CD4-positive, alpha-beta T cell treated with Interleukin-15 for 4 hours (primary cell): ENCODE results near the gene GYS1.
A peak's percentile ranks its signal among the peaks of the same experiment; 100 is the strongest.
"Not testable (repeated sequence)": the region's sequence is repeated elsewhere in the genome, so short reads cannot be mapped to it uniquely, and the experiment has no call there.

Source experiments
- DNase-seq: peaks from one replicate; pipeline ENCODE4 v3.0.0-alpha.2; 2020; ENCODE audit warnings: low spot score

GYS1 gene

DNA sequence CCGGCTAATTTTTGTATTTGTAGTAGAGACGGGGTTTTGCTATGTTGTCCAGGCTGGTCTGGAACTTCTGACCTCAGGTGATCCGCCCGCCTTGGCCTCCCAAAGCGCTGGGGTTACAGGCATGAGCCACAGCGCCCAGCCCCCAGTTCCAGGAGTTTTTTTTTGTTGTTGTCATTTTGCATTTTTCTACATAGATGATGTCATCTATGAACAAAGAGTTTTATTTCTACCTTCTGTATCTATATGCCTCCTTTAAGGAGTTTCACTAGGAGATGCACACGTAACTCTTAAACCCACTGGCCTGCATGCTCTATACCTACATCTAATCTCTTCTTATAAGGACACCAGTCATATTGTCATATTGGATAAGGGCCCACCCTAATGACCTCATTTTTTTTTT is 54.9 kb downstream of the GYS1 start:
- DNase-seq: no peak

DNA sequence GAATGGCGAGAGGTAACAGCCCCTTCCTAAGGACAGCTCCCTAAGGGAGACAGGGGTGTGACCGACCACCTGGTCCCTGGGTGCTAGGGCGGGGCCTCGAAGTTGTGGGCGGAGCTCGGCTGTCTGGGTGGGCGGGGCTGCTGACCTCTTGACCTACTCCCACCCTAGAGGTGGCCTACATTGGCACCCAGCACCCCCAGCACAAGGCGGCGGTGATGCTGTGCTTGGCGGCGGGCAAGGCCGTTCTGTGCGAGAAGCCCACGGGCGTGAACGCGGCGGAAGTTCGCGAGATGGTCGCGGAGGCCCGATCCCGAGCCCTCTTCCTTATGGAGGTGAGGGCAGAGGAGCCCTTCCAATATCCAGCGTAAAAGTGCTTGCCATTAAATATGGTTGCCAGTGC is 57.2 kb downstream of the GYS1 start:
- no peak for DNase-seq

DNA sequence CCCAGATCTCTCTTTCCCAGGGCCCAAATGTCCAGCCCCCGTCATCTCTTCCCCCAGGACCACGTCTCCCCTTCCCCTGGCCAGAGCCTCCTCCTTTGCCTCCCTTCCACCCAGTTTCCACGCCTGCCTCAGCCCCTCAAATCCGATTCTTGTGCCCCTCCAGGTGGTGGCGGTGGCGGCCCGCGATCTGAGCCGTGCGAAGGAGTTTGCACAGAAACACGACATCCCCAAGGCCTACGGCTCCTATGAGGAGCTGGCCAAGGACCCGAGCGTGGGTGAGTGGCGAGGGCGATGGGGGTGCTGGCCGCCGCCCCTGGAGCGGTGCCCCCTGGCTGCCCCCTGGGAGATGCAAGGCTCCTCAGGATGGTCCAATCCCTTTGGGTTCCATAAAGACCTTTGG is 58.3 kb downstream of the GYS1 start:
- no peak for DNase-seq

- peak; percentile 88 for DNase-seq
Observed at GRCh38 chr19:48933382-48933932, 59.7 kb downstream of the GYS1 start, which contains the start of gene DHDH. TSS of gene DHDH (plus strand) at chr19:48933699. CDS start at chr19:48933722, 23 bp downstream.

DNA sequence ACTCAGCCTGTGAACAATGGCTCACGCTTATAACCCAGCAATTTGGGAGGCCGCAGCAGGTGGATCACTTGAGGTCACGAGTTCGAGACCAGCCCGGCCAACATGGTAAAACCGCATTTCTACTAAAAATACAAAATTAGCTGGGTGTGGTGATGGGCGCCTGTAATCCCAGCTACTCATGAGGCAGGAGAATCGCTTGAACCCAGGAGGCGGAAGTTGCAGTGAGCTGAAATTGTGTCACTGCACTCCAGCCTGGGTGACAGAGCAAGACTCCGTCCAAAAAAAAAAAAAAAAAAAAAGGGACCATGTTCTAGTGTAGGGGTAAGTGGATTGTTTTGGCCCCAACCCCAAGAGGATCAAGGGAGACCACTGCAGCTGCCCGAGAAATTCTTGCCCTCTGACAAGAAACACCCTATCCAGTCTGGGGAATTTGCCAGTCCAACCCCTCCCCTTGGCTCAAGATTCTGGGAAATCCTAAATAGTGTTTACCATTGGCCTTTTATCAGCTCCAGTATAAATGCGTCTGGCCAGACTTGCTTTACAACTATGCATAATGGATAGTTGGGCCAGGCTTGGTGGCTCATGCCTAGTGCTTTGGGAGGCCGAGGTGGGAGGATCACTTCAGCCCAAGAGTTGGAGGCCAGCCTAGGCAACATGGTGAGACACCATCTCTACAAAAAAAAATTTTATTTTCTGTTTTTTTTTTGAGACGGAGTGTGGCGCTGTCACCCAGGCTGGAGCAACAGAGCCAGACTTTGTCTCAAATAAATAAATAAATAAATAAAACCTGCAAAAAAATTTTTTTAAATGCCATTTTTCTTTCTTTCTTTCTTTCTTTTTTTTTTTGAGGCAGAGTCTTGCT is 64.7 kb downstream of the GYS1 start:
- DNase-seq: no peak

GRCh38 chr19:48927692-48928091 is 65.4 kb downstream of the GYS1 start:
- not testable (repeated sequence) for DNase-seq

GRCh38 chr19:48926909-48927308 is 66.2 kb downstream of the GYS1 start:
- DNase-seq: peak; percentile 6

DNA sequence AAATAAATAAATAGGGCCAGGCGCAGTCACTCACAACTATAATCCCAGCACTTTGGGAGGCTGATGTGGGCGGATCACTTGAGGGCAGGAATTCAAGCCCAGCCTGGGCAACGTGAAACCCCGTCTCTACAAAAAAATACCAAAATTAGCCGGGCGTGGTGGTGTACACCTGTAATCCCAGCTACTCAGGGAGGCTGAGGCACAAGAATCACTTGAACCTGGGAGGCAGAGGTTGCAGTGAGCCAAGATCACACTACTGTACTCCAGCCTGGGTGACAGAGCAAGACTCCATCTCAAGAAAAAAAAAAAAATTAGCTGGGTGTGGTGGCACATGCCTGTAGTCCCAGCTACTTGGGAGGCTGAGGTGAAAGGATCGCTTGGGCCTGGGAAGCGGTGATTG is 67.2 kb downstream of the GYS1 start:
- DNase-seq: not testable (repeated sequence)

GRCh38 chr19:48925240-48925843 is 67.8 kb downstream of the GYS1 start:
- no peak for DNase-seq

- DNase-seq: no peak
Observed at GRCh38 chr19:48922548-48923490, 70.3 kb downstream of the GYS1 start.

- DNase-seq: no peak
Observed at GRCh38 chr19:48921721-48922500, 71.2 kb downstream of the GYS1 start.

DNA sequence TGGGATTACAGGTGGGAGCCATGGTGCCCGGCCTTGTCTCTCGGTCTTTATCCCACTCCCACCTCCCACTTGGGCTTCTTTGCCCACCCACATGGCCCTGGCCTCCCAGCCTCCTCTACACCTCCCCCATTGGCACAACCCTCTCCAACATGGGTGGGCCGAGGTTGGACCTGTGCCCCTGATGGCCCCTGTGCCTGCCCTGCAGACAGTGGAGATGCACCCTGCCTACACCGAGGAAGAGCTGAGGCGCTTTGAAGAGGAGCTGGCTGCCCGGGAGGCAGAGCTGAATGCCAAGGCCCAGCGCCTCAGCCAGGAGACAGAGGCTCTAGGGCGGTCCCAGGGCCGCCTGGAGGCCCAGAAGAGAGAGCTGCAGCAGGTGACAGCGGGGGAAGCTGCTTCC is 72.2 kb downstream of the GYS1 start:
- DNase-seq: no peak

DNA sequence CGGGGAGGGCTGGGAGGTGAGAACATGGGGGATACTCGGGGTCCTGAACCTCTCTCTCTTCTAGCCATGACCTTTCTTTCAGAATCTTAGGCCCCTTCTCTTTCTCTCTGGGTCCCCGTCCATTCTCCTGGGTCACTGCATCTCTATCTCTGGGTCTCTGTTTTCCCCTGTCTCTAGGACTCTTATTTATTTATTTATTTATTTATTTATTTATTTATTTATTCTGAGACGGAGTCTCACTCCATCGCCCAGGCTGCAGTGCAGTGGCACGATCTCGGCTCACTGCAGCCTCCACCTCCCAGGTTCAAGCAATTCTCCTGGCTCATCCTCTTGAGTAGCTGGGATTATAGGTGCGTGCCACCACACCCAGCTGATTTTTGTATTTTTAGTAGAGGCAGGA is 73.8 kb downstream of the GYS1 start:
- DNase-seq: not testable (repeated sequence)

DNA sequence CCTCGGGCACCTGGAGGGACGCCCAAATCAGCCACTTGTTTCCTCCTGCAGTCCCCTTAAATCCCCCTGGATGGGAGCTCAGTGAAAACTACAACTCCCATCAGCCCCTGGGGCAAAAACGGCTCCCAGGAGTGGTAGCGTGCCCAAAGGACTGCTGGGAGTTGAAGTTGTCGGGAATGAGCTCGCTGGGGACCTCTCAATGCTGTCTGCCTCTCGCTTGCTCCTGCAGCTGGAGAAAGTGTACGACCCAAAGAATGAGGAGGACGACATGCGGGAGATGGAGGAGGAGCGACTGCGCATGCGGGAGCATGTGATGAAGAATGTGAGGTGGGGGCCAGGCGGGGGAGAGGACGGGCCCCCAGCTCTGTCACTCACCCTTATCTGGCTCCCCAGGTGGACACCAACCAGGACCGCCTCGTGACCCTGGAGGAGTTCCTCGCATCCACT is 74.3 kb downstream of the GYS1 start:
- DNase-seq: no peak
